GM18909 (cell line): Measurements from ENCODE around the gene MTA2.
"Not testable (repeated sequence)": the region's sequence is repeated elsewhere in the genome, so short reads cannot be mapped to it uniquely, and the experiment has no call there.

Experiments used
- ATAC-seq: cut with Tn5 transposase; IDR thresholded peaks from one replicate; pipeline ENCODE4 v1.9.1; 2021; ENCODE audit warnings: mild to moderate bottlenecking; ENCODE audit not compliant: unreplicated experiment, poor library complexity

MTA2 gene

DNA sequence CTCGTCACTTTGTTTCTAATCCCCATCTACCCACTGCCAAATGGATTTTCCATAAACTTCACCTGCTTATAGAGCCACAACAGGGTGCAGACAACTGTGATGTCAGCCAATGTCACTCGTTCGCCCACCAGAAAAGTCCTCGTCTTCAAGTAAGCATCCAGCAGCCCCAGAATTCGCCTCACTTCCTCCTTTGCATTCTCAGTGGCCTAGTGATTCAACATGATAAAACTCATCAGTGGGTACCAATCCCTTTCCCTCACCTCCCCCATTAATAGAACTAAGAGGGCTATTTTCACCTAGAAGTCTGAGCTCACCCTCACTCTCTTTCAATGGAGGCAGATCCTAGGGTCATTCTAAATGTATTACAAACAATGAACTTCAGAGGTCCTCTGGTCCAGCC is 30.8 kb downstream of the MTA2 start:
- not testable (repeated sequence) for ATAC-seq

- no peak for ATAC-seq
These were observed 32.1 kb downstream of the MTA2 start for GRCh38 chr11:62569611-62570010.

DNA sequence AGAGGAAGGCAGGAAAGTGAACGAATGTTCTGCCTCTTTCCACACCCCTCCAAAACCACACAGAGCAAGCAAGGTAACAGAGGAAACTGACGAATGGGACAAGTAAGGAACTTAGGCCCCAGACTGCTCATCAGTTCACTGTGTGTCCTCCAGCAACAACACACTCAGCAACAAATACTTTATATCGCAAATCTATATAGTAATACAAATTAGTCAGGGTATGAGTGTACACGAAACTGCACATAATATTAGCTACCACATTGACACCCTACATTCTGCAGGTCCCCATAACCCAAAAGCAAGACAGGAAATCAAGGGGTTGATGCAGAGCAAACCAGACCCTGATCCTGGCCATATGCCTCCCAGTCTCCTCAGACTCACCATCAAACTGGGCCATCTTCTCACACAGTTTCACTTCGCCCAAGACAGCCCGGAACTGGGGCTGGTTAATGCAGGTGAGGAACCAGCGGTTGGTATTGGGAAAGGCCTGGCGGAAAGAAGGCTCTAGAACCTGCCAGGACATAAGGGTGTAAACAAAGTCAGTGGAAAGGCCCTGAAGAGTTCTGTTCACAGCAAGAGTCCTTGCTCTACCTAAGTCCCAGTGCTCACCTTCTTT is 34.5 kb downstream of the MTA2 start:
- ATAC-seq, result no peak

DNA sequence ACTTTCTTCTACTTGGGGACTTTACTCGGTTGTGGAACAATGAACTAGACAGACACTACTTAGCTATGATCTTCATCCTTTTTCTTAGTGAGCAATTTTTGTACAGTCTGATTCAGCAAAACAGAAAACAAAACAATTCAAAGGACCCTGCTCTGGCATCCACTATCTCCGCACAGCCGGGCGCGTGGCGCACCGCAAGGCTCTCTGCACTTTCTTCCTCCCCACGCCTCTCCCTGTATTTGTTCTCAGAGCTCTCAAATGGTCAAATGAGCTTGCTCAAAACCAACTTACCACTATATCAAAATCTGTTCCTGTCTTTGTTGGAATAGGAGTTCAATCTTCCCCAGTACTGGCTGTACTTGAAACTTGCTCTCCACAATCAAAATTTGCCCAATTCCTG is 35.4 kb downstream of the MTA2 start:
- ATAC-seq, result no peak

DNA sequence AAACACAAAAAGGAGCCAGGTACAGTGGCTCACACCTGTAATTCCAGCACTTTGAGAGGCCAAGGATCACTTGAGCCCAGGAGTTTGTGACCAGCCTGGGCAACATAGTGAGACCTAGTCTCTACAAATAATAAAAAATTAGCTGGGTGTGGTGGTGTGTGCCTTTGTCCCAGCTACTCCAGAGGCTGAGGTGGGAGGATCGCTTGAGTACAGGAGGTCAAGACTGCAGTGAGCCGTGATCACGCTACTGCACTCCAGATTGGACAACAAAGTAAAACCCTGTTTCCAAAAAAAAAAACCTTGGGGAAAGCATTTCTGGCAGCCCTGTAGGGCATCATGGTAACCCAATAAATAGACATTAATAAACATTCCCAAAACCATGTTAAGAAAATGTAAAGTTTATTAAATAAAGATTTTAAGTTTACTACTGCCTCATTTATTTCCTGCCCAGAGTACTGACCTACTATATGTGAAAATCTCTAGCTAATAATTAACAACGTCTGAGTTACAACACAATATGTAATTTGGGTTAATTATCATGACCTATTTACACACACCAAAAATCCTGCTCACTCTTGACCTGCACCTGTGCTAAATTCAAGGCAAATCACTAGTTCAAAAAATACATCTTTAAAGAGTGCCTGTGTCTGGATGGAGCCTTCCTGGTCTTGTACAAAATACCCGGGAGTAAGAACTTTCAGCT is 36.4 kb downstream of the MTA2 start:
- ATAC-seq, result no peak

- ATAC-seq, result not testable (repeated sequence)
These were observed 39.9 kb downstream of the MTA2 start for GRCh38 chr11:62561677-62562230.

DNA sequence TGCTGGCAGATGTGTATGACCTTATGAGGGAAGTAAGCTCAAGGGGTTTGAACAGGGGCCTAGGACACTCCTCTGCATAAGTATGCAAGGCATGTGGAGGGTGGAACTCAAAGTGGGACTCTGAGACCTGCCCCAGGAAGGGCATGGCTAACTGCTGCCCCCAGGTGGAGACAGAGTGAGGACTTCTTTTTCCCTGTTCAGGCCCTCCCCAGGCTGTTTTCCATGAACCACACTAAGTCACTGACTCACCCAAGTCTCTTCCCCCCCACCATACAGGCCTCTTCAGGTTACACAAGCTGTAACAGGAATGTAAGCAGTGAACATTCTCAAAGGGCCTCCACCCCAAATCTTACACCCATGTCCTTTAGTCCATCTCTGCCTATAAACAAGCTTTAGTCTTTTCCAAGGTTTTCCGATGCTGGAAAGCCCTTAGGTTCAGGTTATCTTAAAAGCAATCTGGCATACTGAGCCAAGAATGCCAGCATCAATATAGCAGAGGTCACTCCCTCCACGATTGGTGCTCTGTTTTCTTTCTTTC is 41.0 kb downstream of the MTA2 start:
- ATAC-seq, result no peak

- not testable (repeated sequence) for ATAC-seq
These were observed 42.0 kb downstream of the MTA2 start for GRCh38 chr11:62559626-62560025.

DNA sequence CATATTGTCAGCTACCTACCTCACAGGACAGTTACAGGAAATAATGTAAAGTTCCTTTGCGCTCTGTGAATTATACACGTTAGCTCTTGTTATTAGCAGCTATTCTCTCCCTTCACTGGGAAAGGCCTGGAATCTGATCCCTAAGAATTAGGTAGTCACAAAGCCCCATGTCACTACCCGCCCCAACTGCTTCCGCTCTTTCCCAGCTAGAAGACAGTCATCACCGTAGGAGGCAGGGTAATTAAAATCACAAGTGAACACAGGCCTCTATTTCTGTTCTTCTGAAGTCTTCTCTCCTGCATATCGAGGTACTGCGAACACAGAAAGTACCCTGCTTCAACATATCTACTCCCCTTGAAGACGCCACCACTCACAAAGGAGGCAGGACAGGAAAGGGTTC is 42.5 kb downstream of the MTA2 start:
- no peak for ATAC-seq

GRCh38 chr11:62558669-62559068 is 43.0 kb downstream of the MTA2 start:
- no peak for ATAC-seq

DNA sequence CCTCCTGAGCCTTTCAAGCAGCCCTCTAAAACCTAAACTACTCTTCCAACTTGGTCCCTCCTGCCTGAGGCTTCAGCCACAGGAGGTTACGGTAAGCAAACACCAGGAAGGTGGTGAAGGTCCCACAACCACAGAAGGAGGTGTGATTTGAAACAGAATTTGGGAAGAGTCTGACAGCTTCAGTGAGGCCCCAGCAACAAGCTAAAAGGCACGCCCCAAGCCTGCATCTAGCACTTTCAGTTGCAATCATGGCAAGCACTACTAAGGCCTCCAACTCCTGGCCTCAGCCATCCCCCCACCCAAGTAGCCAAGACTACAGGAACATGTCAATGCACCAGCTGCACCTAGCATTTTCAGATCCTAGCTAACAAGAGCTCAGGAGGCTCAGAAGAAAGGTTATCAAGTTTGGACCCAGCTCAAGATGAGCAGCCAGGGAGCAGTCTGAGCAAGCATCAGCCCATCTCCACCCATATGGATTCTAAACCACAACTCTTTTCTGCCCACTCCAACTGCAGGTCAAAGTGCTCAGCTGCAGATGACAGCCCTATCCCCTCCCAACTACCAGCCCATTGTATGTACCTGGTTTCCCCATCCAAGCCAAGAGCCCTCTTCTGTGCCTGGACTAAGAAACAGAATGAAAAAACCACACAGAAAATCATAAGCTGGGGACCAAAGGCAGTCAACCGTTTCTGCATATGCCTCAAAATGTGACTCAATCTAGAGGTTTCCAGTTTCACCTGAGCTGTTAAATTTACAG is 44.6 kb downstream of the MTA2 start:
- ATAC-seq, result peak; percentile 18

- ATAC-seq, result peak; percentile 48
These were observed 45.4 kb downstream of the MTA2 start for GRCh38 chr11:62556108-62556874.

DNA sequence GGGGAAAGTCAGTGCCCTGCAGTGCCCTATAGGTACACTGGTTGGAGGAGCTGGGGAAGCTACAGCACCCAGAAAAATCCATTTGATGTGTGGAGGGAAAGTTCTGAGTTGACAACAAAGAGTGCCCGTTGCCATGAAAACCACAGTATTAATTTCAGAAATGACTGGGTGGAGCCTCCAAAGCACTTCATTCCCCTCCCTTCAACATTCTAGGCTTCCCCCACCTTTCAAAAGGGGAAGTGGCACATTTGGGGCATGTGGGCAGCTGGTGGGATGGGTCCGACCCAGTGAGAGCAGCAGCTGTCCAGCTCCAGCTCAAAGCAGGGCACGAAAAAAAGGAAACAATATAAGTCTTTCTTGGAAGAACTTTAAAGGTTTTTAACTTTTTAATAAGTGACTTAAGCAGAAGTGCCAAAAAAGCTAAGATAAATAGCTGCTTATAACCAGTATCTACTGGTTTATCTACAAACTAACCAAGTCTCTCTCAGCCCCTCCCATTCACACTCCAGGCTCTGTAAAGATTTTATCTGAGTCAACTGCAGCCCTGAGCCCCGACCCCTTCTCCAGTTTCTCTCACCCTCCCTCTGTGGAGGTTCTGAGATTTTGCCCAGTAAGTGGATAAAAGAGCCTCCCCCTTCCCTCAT is 46.1 kb downstream of the MTA2 start:
- ATAC-seq, result peak; percentile 47

DNA sequence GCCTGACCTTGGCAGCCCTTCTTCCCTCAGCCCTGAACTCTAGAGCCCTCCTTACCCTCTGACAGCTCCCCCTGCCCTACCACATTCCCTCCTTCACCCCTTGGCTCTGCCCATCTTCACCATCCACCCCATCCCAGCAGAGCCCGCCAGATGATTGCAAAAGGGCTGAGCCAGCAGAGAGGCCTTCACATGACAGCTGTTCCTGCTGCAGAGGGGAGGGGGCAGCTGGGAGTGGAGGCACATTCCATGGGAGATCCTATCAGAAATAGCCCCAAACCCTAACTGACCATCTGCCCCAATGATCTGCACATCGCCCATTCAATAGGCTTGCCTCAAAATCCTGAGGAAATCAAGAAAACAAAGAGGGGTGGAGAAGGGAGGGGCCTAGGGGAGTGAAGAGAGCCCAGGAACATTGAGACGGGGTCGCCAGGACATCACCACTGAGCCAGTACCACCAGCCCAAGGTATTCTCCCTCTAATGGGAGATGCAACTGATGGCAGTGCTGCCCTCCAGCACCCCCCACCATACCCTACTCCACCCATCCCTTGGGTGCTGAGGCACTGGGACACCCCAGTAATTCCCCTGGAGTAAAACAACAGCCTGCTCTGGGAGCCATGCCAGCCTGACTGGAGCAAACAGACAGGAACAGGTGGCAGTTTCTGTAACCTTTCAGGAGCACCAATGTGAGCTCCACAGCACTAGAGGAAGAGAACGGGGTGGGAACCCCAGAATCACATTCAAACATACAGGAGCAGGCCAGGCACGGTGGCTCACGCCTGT is 47.1 kb downstream of the MTA2 start:
- ATAC-seq, result no peak

- no peak for ATAC-seq
These were observed 47.8 kb downstream of the MTA2 start for GRCh38 chr11:62553839-62554361.

DNA sequence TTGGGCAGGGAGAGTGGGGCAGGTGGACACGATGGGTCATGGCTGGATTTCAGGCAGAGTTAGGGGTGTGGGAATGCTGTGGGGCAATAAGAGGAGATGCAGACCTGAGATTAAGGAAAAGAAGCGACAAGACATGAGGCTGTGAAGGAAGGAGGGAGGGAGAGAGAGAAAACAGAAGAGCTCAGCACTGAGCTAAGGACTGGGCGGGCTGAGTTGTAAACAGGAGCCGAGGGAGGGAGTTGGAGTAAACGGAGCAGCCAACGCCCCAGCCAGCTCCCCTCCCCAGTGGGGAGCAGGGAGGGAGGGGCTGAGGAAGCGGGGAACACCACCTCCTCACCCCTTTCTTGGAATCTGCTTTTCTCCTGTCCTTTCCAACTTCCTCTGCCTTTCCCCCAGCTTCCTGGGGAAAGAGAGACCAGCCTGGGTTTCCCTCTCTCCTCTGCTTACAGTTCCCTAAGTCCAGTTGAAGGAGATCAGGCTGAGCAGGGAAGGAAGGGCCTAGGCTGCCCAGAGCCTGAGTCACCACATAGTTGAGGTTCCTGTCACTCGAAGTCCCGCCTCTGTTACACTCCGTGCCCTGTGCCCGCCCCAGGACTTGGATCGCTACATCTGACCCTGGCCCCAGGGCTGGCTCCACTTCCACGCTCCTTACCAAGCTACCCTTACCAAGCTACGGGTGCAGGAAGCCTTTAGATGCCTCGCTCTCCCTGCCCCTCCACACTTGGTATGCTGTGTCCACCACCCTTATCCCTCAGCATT is 48.4 kb downstream of the MTA2 start:
- no peak for ATAC-seq

DNA sequence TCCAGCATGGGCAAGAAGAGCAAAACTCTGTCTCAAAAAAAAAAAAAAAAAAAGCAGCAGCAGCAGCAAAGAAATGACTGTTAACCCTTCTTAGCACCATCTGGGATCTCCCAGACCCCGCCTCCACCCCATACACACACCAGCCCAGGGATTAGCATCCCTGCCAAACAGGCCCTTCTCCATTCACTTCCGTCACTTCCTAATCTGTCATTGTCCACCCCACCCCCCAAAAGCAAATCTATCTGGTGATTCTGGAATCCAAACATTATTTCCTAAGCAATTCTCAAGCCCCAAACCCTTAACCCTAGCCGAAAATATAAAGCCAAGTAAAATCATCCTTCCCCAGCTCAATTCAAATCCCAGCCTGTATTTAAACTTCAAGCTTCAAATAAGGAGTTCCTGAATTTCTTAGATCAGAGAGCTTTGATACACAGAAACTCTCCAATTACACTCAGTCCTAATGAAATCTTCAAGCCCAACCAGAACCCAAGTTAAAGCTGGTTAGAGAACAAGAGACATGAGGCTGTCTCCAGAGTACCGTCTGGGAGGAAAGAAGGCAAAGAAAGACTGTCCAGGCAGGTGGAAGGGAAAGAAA is 49.1 kb downstream of the MTA2 start:
- no peak for ATAC-seq

DNA sequence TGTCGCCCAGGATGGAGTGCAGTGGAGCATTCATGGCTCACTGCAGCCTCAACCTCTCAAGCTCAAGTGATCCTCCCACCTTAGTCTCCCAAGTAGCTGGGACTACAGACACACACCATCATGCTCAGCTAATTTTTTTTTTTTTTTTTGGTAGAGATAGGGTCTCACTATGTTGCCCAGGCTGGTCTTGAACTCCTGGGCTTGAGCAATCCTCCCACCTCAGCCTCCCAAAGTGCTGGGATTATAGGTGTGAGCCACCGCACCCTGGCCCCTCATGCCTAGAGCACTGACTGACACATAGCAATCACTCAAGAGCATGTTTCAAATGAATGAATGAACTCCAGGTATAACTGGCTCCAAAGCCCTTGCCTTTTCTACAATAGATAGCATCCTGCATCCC is 51.2 kb downstream of the MTA2 start:
- ATAC-seq, result not testable (repeated sequence)
